LNCAP (cell line): Measurements from ENCODE around the gene NTM.

Experiments
- CTCF ChIP-seq: fragments of 450-650 bp; IDR thresholded peaks from 2 replicates; pipeline ENCODE4 v1.5.1; 2017; ENCODE audit warnings: mild to moderate bottlenecking

Gene NTM

GRCh38 chr11:131965504-131965903, 595.1 kb downstream of the NTM start:
- no peak for TF ChIP-seq CTCF

- no peak for TF ChIP-seq CTCF
These were observed 596.3 kb downstream of the NTM start for GRCh38 chr11:131966667-131967066.

GRCh38 chr11:131969261-131969660, 598.8 kb downstream of the NTM start:
- no peak for TF ChIP-seq CTCF

- no peak for TF ChIP-seq CTCF
These were observed 602.6 kb downstream of the NTM start for GRCh38 chr11:131973061-131973460.

- TF ChIP-seq CTCF, result no peak
These were observed 605.2 kb downstream of the NTM start for GRCh38 chr11:131975619-131976018.

- no peak for TF ChIP-seq CTCF
These were observed 605.6 kb downstream of the NTM start for GRCh38 chr11:131976021-131976420.

GRCh38 chr11:131977231-131977630, 606.8 kb downstream of the NTM start:
- TF ChIP-seq CTCF, result no peak

- no peak for TF ChIP-seq CTCF
These were observed 607.4 kb downstream of the NTM start for GRCh38 chr11:131977854-131978253.
